Type B pancreatic cell (in vitro differentiated cells): ENCODE measurements around the gene C17orf78. TPM values are rescaled to one million over a fixed set of nuclear protein-coding genes. Genes with fewer than 3 reads are reported as not detected.
"Not testable (repeated sequence)": the region's sequence is repeated elsewhere in the genome, so short reads cannot be mapped to it uniquely, and the experiment has no call there.

Experiments used
- DNase-seq: peaks from one replicate; pipeline ENCODE4 v3.0.0; 2021; ENCODE audit warnings: mixed read lengths; ENCODE audit not compliant: unreplicated experiment; ENCODE audit errors: extremely low spot score
- H3K27ac Mint-ChIP-seq: 2 replicates; pipeline ENCODE4 v1.8.0; 2021; ENCODE audit warnings: mild to moderate bottlenecking, mixed read lengths
- H3K27me3 Mint-ChIP-seq: 2 replicates; pipeline ENCODE4 v1.8.0; 2021; ENCODE audit warnings: mixed read lengths
- H3K36me3 Mint-ChIP-seq: 2 replicates; pipeline ENCODE4 v1.8.0; 2021; ENCODE audit warnings: mixed read lengths
- H3K4me1 Mint-ChIP-seq: one replicate; pipeline ENCODE4 v1.8.0; 2021; ENCODE audit warnings: mixed read lengths; ENCODE audit not compliant: unreplicated experiment
- H3K4me3 Mint-ChIP-seq: 2 replicates; pipeline ENCODE4 v1.8.0; 2021; ENCODE audit warnings: mild to moderate bottlenecking, mixed read lengths
- H3K9me3 Mint-ChIP-seq: 2 replicates; pipeline ENCODE4 v1.8.0; 2021; ENCODE audit warnings: mixed read lengths
- CTCF ChIP-seq: fragments of 200-600 bp; sonication (generic); conservative IDR thresholded peaks from 2 replicates; pipeline ENCODE4 v1.5.0; 2021; ENCODE audit warnings: antibody characterized with exemption, mild to moderate bottlenecking
- total RNA-seq: library from RNA; stranded (reverse); gene quantifications from 2 replicates; pipeline ENCODE4 v1.2.1, GENCODE V29; 2021; ENCODE audit warnings: low replicate concordance

Gene C17orf78
- total RNA-seq, 1 donor from 2014 or later, result not detected

- Mint-ChIP-seq H3K4me3 (no peak overlapping the region), H3K9me3 (no peaks in the 10 kb centered on the region), H3K4me1 (no peaks in the 10 kb centered on the region), H3K36me3 (peaks cover 28% of the 10 kb centered on the region), H3K27me3 (no peaks in the 10 kb centered on the region), H3K27ac (no peak overlapping the region)
- TF ChIP-seq CTCF, result no peak
- no peak for DNase-seq
These were observed 33.2 kb upstream of the C17orf78 start for GRCh38 chr17:37342589-37342988.

GRCh38 chr17:37344519-37344918, 31.3 kb upstream of the C17orf78 start:
- H3K36me3 Mint-ChIP-seq, result peaks cover 27% of the 10 kb centered on the region
- no peaks in the 10 kb centered on the region for H3K27me3 Mint-ChIP-seq

GRCh38 chr17:37346863-37347402, 28.9 kb upstream of the C17orf78 start:
- peaks cover 27% of the 10 kb centered on the region for H3K36me3 Mint-ChIP-seq
- DNase-seq, H3K4me1 Mint-ChIP-seq, H3K4me3 Mint-ChIP-seq, H3K27me3 Mint-ChIP-seq, H3K9me3 Mint-ChIP-seq: not testable (repeated sequence)
- H3K27ac Mint-ChIP-seq, result peak overlapping the region; percentile 8

More at GRCh38 chr17:37344519-37344918, 31.3 kb upstream of the C17orf78 start:
- no peak for DNase-seq
- TF ChIP-seq CTCF, result no peak
- Mint-ChIP-seq H3K9me3 (no peaks in the 10 kb centered on the region), H3K4me3 (no peak overlapping the region), H3K4me1 (no peaks in the 10 kb centered on the region), H3K27ac (no peak overlapping the region)

- DNase-seq, H3K27me3 Mint-ChIP-seq, H3K9me3 Mint-ChIP-seq: not testable (repeated sequence)
- Mint-ChIP-seq H3K4me1 (peaks cover 28% of the 10 kb centered on the region), H3K36me3 (peaks cover 13% of the 10 kb centered on the region), H3K27ac (peak overlapping the region; percentile 93), H3K4me3 (peak overlapping the region; percentile 96)
These were observed 18.8 kb upstream of the C17orf78 start for GRCh38 chr17:37356796-37357569.

- peaks cover 9% of the 10 kb centered on the region for H3K36me3 Mint-ChIP-seq
- peak overlapping the region; percentile 93 for H3K27ac Mint-ChIP-seq
- H3K4me1 Mint-ChIP-seq, result peaks cover 25% of the 10 kb centered on the region
- peak overlapping the region; percentile 96 for H3K4me3 Mint-ChIP-seq
- no peak for TF ChIP-seq CTCF
- no peaks in the 10 kb centered on the region for H3K27me3 Mint-ChIP-seq
- peak; percentile 77 for DNase-seq
- peaks cover 5% of the 10 kb centered on the region for H3K9me3 Mint-ChIP-seq
These were observed 17.5 kb upstream of the C17orf78 start for GRCh38 chr17:37358098-37358829.

GRCh38 chr17:37358830-37359681, 16.7 kb upstream of the C17orf78 start:
- H3K4me1 Mint-ChIP-seq, result peaks cover 25% of the 10 kb centered on the region
- no peaks in the 10 kb centered on the region for H3K27me3 Mint-ChIP-seq
- peaks cover 5% of the 10 kb centered on the region for H3K9me3 Mint-ChIP-seq
- TF ChIP-seq CTCF, result peak; percentile 62
- DNase-seq, result peak; percentile 95
- peak overlapping the region; percentile 93 for H3K27ac Mint-ChIP-seq
- peak overlapping the region; percentile 96 for H3K4me3 Mint-ChIP-seq
- peaks cover 9% of the 10 kb centered on the region for H3K36me3 Mint-ChIP-seq
